Lung (tissue), 12 donors: ENCODE measurements around the gene RNF150. TPM values are rescaled to one million over a fixed set of nuclear protein-coding genes. Genes with fewer than 3 reads are reported as not detected.

Source experiments
- ATAC-seq: fragments of 200-7000 bp; cut with Tn5 transposase; one replicate; pipeline ENCODE4 v1.9.1; 2020; ENCODE audit warnings: moderate number of reproducible peaks; ENCODE audit not compliant: insufficient read depth, low FRiP score
- DNase-seq, 3 donors: peaks; one replicate each; pipeline ENCODE4 v3.0.0-alpha.2; 2013 to 2017
- H3K27ac ChIP-seq, 2 donors: one replicate each; pipeline ENCODE4 v1.5.1; 2013; ENCODE audit warnings: mild to moderate bottlenecking in 2 of 2, moderate library complexity in 2 of 2, control low read depth in 1 of 2, inconsistent platforms in 1 of 2, low read depth in 1 of 2, low read length in 1 of 2
- H3K27me3 ChIP-seq, 3 donors: one replicate each; pipeline ENCODE4 v1.5.1; 2013; ENCODE audit warnings: low read length in 2 of 3; ENCODE audit not compliant: control insufficient read depth in 3 of 3, insufficient read depth in 3 of 3
- H3K36me3 ChIP-seq, 4 donors: one replicate each; pipeline ENCODE4 v1.5.1; 2013; ENCODE audit warnings: low read length in 4 of 4, mild to moderate bottlenecking in 1 of 4, moderate library complexity in 1 of 4; ENCODE audit not compliant: control insufficient read depth in 4 of 4, insufficient read depth in 4 of 4
- H3K4me1 ChIP-seq, 5 donors: one replicate each; pipeline ENCODE4 v1.5.1; 2013; ENCODE audit warnings: low read length in 5 of 5, mild to moderate bottlenecking in 2 of 5, moderate library complexity in 1 of 5; ENCODE audit not compliant: control insufficient read depth in 5 of 5, insufficient read depth in 5 of 5
- H3K4me3 ChIP-seq: one replicate; pipeline ENCODE4 v1.5.1; 2013; ENCODE audit warnings: mild to moderate bottlenecking, control low read depth, moderate library complexity
- H3K9ac ChIP-seq, 2 donors: one replicate each; pipeline ENCODE4 v1.5.1; 2013; ENCODE audit warnings: low read length in 2 of 2, control low read depth in 1 of 2; ENCODE audit not compliant: insufficient read depth in 1 of 2
- H3K9me3 ChIP-seq, 4 donors: one replicate each; pipeline ENCODE4 v1.5.1; 2013; ENCODE audit warnings: low read length in 3 of 4, mild to moderate bottlenecking in 1 of 4, moderate library complexity in 1 of 4; ENCODE audit not compliant: control insufficient read depth in 4 of 4, insufficient read depth in 3 of 4
- CTCF ChIP-seq: IDR thresholded peaks from 2 replicates; pipeline ENCODE4 v1.5.1; 2012; ENCODE audit warnings: mild to moderate bottlenecking; ENCODE audit errors: control extremely low read depth, extremely low read depth
- WGBS, 2 donors: extraction: QIAGEN DNeasy Blood & Tissue Kit; methylation state at CpG; one replicate each; pipeline ENCODE4 v1.1.7; 2013; 5-methylcytosine and 5-hydroxymethylcytosine counted together
- polyA plus RNA-seq, 2 donors: library from polyadenylated mRNA; stranded (reverse); fragments of 200-250 nt; gene quantifications; one replicate each; pipeline ENCODE4 v1.2.1, GENCODE V29; 2013
- total RNA-seq, 2 donors: library from RNA; depleted of rRNA in 1 of 2; stranded (reverse); fragments of >200 nt in 1 of 2; gene quantifications; one replicate each; pipeline ENCODE4 v1.2.1, GENCODE V29; 2014 to 2021
- donor health status: control.
- donor health status: control.
- donor health status: Bipolar disorder and iron deficiency.
- donor health status: healthy.
- donor health status: DM: yes; HTN: yes; CAD: no.

Gene RNF150
- total and polyA plus RNA-seq, 4 donors: 0.18 to 19.3 (median 2.1) TPM

DNA sequence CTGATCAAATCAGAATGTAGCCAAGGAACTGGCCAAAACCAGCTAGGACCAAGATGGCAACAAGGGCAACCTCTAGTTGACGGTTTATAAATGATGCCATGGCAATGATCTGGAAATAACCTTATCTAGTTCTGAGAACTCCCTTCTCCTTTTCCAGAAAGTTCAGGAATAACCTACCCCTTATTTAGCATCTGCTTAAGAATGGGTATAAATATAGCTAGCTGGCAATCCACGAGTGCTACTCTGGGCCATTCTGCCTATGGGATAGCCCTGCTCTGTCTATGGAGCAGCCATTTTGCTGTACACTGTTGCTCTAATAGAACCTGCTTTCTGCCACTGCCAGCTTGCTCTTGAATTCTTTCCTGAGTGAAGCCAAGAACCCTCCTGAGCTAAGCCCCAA lies 192.7 kb downstream of the RNF150 start:
- Histone ChIP-seq H3K27ac (peak overlapping the region in 1 of 2 donors; percentile 21), H3K36me3 (no peaks in the 10 kb centered on the region), H3K27me3 (no peaks in the 10 kb centered on the region), H3K4me1 (peaks cover 0 to 19% (median 8%) of the 10 kb centered on the region in 5 donors), H3K4me3 (no peak overlapping the region), H3K9ac (no peak overlapping the region), H3K9me3 (no peaks in the 10 kb centered on the region)
- no peak for TF ChIP-seq CTCF
- no peak for DNase-seq
- 89 to 94% methylated on average over 2 of the region's 2 CpGs for WGBS, 2 donors
- no peak for ATAC-seq

DNA sequence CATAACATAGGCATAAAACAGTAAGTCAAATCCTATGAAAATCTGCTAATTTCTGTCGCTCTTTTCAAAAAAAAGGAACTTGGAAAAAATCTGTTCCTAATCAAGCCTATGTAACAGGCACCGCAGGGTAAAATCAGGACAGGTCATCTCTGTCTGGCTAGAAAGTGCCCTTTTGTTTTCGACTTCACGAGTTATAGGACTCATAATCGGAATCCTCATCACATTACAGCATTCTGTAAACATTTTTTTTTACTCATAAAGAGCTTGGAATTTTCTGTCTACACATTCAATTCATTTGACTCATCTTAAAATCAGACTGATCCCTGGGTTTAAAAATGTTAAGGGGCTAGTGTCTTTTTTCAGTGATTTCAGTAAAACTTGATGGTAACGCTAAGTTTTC lies 195.4 kb downstream of the RNF150 start:
- H3K27me3 ChIP-seq: no peaks in the 10 kb centered on the region
- no peak overlapping the region for H3K4me3 ChIP-seq
- peak overlapping the region in 1 of 2 donors; percentile 61 for H3K27ac ChIP-seq
- no peak overlapping the region for H3K9ac ChIP-seq
- no peaks in the 10 kb centered on the region for H3K9me3 ChIP-seq
- DNase-seq (no peak), ATAC-seq (no peak)
- 83 to 90% methylated on average over 6 of the region's 6 CpGs for WGBS, 2 donors
- no peaks in the 10 kb centered on the region for H3K36me3 ChIP-seq
- H3K4me1 ChIP-seq: peaks cover 0 to 25% (median 12%) of the 10 kb centered on the region in 5 donors
- TF ChIP-seq CTCF: no peak

- H3K36me3 ChIP-seq: peaks cover 0 to 2% (median 0%) of the 10 kb centered on the region in 4 donors
- H3K4me1 ChIP-seq: peaks cover 0 to 31% (median 12%) of the 10 kb centered on the region in 5 donors
- H3K4me3 ChIP-seq: no peak overlapping the region
- DNase-seq (peak; percentile 67 to 94 (median 92)), ATAC-seq (no peak)
- 29% methylated on average over 4 of the region's 4 CpGs for WGBS, 2 donors
- TF ChIP-seq CTCF: no peak
- no peaks in the 10 kb centered on the region for H3K9me3 ChIP-seq
- no peaks in the 10 kb centered on the region for H3K27me3 ChIP-seq
- no peak overlapping the region for H3K9ac ChIP-seq
- peak overlapping the region in 1 of 2 donors; percentile 33 for H3K27ac ChIP-seq
Measured at GRCh38 chr4:140935254-140935653, 198.0 kb downstream of the RNF150 start.

DNA sequence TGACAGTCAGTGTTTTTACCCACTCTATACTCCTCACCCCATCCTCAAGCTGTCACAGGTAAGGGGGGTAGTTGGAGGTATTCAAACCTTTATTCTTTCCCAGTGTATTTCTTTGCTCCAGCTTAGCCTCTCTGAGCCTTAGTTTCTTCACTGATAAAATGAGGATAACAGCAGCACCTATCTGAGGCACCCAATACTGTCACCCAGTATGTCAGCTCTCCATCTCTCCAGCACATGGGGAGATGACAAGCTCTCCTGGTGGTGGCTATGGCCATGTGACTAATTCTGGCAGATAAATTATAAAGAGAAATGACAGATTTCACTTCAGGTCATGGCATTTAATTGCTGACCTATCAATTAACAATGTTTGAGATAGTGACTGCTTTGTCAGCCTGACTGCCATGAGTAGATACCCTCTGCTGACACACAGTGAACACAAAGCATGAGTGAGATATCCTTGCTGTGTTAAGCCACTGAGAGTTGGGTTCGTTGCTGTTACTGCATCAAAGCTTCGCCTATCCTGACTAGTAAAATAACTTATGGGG lies 200.7 kb downstream of the RNF150 start:
- ATAC-seq (no peak), DNase-seq (no peak)
- no peaks in the 10 kb centered on the region for H3K9me3 ChIP-seq
- H3K27me3 ChIP-seq: no peaks in the 10 kb centered on the region
- H3K27ac ChIP-seq: peak overlapping the region in 1 of 2 donors; percentile 72
- peaks cover 0 to 2% (median 0%) of the 10 kb centered on the region in 4 donors for H3K36me3 ChIP-seq
- WGBS, 2 donors: 93 to 95% methylated on average over 2 of the region's 2 CpGs
- TF ChIP-seq CTCF: no peak
- H3K4me3 ChIP-seq: no peak overlapping the region
- H3K4me1 ChIP-seq: peaks cover 0 to 23% (median 12%) of the 10 kb centered on the region in 5 donors
- H3K9ac ChIP-seq: no peak overlapping the region
